ENCODE results near the gene PRELID3B. TPM values are rescaled to one million over a fixed set of nuclear protein-coding genes. Genes with fewer than 3 reads are reported as not detected.

The PRELID3B gene
- total and polyA plus RNA-seq, 2 of the 13 experiments (the other 11 are each of a cell fraction or from before 2014, with no cell fraction given) = 23.3 to 42.6 TPM

GRCh38 chr20:59032023-59032712 lies 10.4 kb downstream of the PRELID3B start, which contains the start of gene ATP5F1E (continued):
- TF ChIP-seq NFE2 (CRISPR knock-in tag; IDR thresholded peaks at IDR 0.05) (no peak), ZNF362 (CRISPR knock-in tag; IDR thresholded peaks at IDR 0.05; ENCODE audit: borderline replicate concordance) (peak; percentile 42; the same call in 1 of the 2 replicates), ZNF225 (CRISPR knock-in tag; IDR thresholded peaks at IDR 0.05) (peak; percentile 98), THAP11 (CRISPR knock-in tag; IDR thresholded peaks at IDR 0.05) (peak; percentile 88), ZNF788 (CRISPR knock-in tag; IDR thresholded peaks at IDR 0.05; ENCODE audit: borderline replicate concordance) (peak; percentile 49), DNMT3B (CRISPR knock-in tag; conservative IDR thresholded peaks at IDR 0.05) (peak; percentile 43; the same call in 1 of the 2 replicates), SMAD9 (CRISPR knock-in tag; IDR thresholded peaks at IDR 0.05) (0 out of 2 replicates have a peak, but pooled peaks have one; percentile 80), PRPF4 (IDR thresholded peaks at IDR 0.05; ENCODE audit: low read depth, low read length, poor library complexity, severe bottlenecking) (no peak), ZNF737 (CRISPR knock-in tag; IDR thresholded peaks at IDR 0.05; ENCODE audit: borderline replicate concordance) (peak; percentile 98; the same call in 1 of the 2 replicates), ZNF276 (CRISPR knock-in tag; IDR thresholded peaks at IDR 0.05; ENCODE audit: low read depth) (no peak), ZNF556 (CRISPR knock-in tag; IDR thresholded peaks at IDR 0.05; ENCODE audit: borderline replicate concordance) (peak; percentile 59; the same call in 1 of the 2 replicates), PLSCR1 (CRISPR knock-in tag; IDR thresholded peaks at IDR 0.05; ENCODE audit: borderline replicate concordance) (peak; percentile 39; the same call in 1 of the 2 replicates), ZNF704 (CRISPR knock-in tag; IDR thresholded peaks at IDR 0.05; ENCODE audit: borderline replicate concordance) (peak; percentile 75; the same call in 1 of the 2 replicates), ZNF180 (CRISPR knock-in tag; IDR thresholded peaks at IDR 0.05; ENCODE audit: borderline replicate concordance, low read depth) (0 out of 2 replicates have a peak, but pooled peaks have one; percentile 14), REXO4 (CRISPR knock-in tag; IDR thresholded peaks at IDR 0.05; ENCODE audit: borderline replicate concordance) (peak; percentile 81), ZNF264 (CRISPR knock-in tag; IDR thresholded peaks at IDR 0.05) (no peak; the same call in 1 of the 2 replicates), ZFYVE20 (CRISPR knock-in tag; IDR thresholded peaks at IDR 0.05; ENCODE audit: borderline replicate concordance, low read depth) (peak; percentile 98), NFE2L2 (IDR thresholded peaks at IDR 0.05; ENCODE audit: low read length) (no peak), ZNF891 (CRISPR knock-in tag; IDR thresholded peaks at IDR 0.05) (peak; percentile 93; the same call in 1 of the 2 replicates), ESRRA (CRISPR knock-in tag; IDR thresholded peaks at IDR 0.05; ENCODE audit: low read depth) (peak; percentile 83), ZNF672 (CRISPR knock-in tag; IDR thresholded peaks at IDR 0.05) (peak; percentile 87; the same call in 1 of the 2 replicates), SALL1 (CRISPR knock-in tag; IDR thresholded peaks at IDR 0.05) (peak; percentile 93), SPEN (CRISPR knock-in tag; IDR thresholded peaks at IDR 0.05; ENCODE audit: low read depth) (peak; percentile 95), MXD1 (CRISPR knock-in tag; IDR thresholded peaks at IDR 0.05) (peak; percentile 97), ZNF3 (CRISPR knock-in tag; IDR thresholded peaks at IDR 0.05) (no peak; the same call in none of the 2 replicates)

Measured in HepG2 (cell line).